ENCODE measurements around the gene SECISBP2. TPM values are rescaled to one million over a fixed set of nuclear protein-coding genes. Genes with fewer than 3 reads are reported as not detected.

Gene SECISBP2, protein sequence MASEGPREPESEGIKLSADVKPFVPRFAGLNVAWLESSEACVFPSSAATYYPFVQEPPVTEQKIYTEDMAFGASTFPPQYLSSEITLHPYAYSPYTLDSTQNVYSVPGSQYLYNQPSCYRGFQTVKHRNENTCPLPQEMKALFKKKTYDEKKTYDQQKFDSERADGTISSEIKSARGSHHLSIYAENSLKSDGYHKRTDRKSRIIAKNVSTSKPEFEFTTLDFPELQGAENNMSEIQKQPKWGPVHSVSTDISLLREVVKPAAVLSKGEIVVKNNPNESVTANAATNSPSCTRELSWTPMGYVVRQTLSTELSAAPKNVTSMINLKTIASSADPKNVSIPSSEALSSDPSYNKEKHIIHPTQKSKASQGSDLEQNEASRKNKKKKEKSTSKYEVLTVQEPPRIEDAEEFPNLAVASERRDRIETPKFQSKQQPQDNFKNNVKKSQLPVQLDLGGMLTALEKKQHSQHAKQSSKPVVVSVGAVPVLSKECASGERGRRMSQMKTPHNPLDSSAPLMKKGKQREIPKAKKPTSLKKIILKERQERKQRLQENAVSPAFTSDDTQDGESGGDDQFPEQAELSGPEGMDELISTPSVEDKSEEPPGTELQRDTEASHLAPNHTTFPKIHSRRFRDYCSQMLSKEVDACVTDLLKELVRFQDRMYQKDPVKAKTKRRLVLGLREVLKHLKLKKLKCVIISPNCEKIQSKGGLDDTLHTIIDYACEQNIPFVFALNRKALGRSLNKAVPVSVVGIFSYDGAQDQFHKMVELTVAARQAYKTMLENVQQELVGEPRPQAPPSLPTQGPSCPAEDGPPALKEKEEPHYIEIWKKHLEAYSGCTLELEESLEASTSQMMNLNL
- polyA plus RNA-seq (2013, experiment 1 of 2) = 75.3 TPM
- polyA plus RNA-seq (2013, experiment 2 of 2) = 79.8 TPM

- no peak within 1 kb of the TSS for H2BK5ac ChIP-seq (ENCODE audit: low read length)
- no peak within 1 kb of the TSS for H2BK12ac ChIP-seq (ENCODE audit: low read length)
- peaks cover 5 to 20% of the 10 kb centered on the region in 2 donors for H3K4me1 ChIP-seq (ENCODE audit: control insufficient read depth in 2 of 2, insufficient read depth in 1 of 2, low read depth in 1 of 2, low read length in 2 of 2)
- DNase-seq (ENCODE audit: low spot score) = peak; percentile 94
- H3K14ac ChIP-seq (ENCODE audit: low read length) = no peak within 1 kb of the TSS
- peak within 1 kb of the TSS; percentile 72 to 92 for H3K4me3 ChIP-seq (ENCODE audit: low read length in 2 of 2)
- peak within 1 kb of the TSS; percentile 79 for H4K8ac ChIP-seq (ENCODE audit: low read depth, low read length)
- H3K4ac ChIP-seq (ENCODE audit: low read length) = no peak within 1 kb of the TSS
- H3K79me1 ChIP-seq (ENCODE audit: low read depth, low read length) = peaks cover 2% of the 10 kb centered on the region
- peak within 1 kb of the TSS; percentile 99 for H3K27ac ChIP-seq (replicated peaks; ENCODE audit: low read length)
- no peak within 1 kb of the TSS for H4K91ac ChIP-seq (ENCODE audit: low read depth, low read length, poor library complexity)
- H3K23ac ChIP-seq (ENCODE audit: low read depth, low read length, poor library complexity) = peak within 1 kb of the TSS; percentile 97
- H2AK5ac ChIP-seq (ENCODE audit: low read depth, low read length) = peak within 1 kb of the TSS; percentile 81
- no CpG with 5 or more reads among the region's 91 CpGs for WGBS, 2 donors (ENCODE audit: extremely low coverage in 2 of 2, insufficient read length in 2 of 2, insufficient replicate concordance in 1 of 2)
- peaks cover 12 to 81% of the 10 kb centered on the region in 2 donors for H3K36me3 ChIP-seq (replicated peaks in 1 of 2; ENCODE audit: control insufficient read depth in 2 of 2, insufficient read depth in 2 of 2, low read length in 2 of 2)
- no peak within 1 kb of the TSS for H2BK120ac ChIP-seq (ENCODE audit: low read depth, low read length)
- no peaks in the 10 kb centered on the region for H3K9me3 ChIP-seq (replicated peaks in 1 of 2; ENCODE audit: control insufficient read depth in 2 of 2, insufficient read depth in 1 of 2, low read depth in 1 of 2, low read length in 2 of 2)
- peak within 1 kb of the TSS; percentile 93 for H2AFZ ChIP-seq (ENCODE audit: low read length)
- H2BK15ac ChIP-seq (ENCODE audit: low read length) = no peak within 1 kb of the TSS
- H3K9ac ChIP-seq (ENCODE audit: low read depth, low read length, poor library complexity) = peak within 1 kb of the TSS; percentile 99
- no peaks in the 10 kb centered on the region for H3K27me3 ChIP-seq (ENCODE audit: control insufficient read depth in 3 of 3, insufficient read depth in 3 of 3, low read depth in 1 of 3, low read length in 3 of 3)
- H3K18ac ChIP-seq (ENCODE audit: low read length) = peak within 1 kb of the TSS; percentile 100
- H3K4me2 ChIP-seq (ENCODE audit: insufficient read depth, low read length, poor library complexity, severe bottlenecking) = peak within 1 kb of the TSS; percentile 96
Observed at GRCh38 chr9:89318123-89319014, at the start of gene SECISBP2. SECISBP2 (plus strand) TSS chr9:89318500; CDS start chr9:89318577, 77 bp downstream.

DNA sequence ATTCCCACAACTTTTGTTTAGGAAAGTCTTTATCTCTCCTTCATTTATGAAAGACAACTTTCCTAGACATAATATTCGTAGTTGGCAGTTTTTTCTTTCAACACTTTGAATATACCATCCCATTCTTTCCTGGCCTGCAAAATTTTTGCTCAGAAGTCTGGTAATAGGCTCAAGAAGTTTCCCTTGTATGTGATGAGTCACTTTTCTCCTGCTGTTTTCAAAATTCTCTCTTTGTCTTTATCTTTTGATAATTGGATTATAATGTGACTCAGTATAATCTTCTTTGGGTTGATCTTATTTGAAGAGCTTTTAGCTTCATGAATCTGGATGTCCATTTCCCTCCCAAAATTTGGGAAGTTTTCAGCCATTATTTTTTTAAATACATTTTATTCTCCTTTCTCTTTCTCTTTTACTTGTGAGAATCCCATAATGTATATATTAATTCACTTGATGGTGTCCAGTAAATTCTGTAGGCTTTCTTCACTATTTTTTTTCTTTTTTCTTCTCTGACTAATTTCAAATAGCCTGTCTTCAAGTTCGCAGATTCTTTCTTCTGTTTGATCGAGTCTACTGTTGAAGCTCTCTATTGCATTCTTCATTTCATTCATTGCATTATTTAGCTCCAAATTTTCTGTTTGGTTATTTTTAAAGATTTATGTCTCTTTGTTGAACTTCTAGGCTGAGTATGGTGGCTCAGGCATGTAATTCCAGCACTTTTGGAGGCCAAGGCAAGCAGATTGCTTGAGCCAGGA is 44.6 kb upstream of the SECISBP2 start:
- no peak overlapping the region for H3K4me3 ChIP-seq (ENCODE audit: low read length in 2 of 2)
- no CpG with 5 or more reads among the region's 3 CpGs for WGBS, 2 donors (ENCODE audit: extremely low coverage in 2 of 2, insufficient read length in 2 of 2, insufficient replicate concordance in 1 of 2)
- no peak overlapping the region for H3K4ac ChIP-seq (ENCODE audit: low read length)

GRCh38 chr9:89274838-89275237 is 43.5 kb upstream of the SECISBP2 start:
- Histone ChIP-seq H3K4me1 (ENCODE audit: control insufficient read depth in 2 of 2, insufficient read depth in 1 of 2, low read depth in 1 of 2, low read length in 2 of 2) (no peaks in the 10 kb centered on the region), H3K9me3 (replicated peaks in 1 of 2; ENCODE audit: control insufficient read depth in 2 of 2, insufficient read depth in 1 of 2, low read depth in 1 of 2, low read length in 2 of 2) (peaks cover 3 to 44% of the 10 kb centered on the region in 2 donors), H3K27me3 (ENCODE audit: control insufficient read depth in 3 of 3, insufficient read depth in 3 of 3, low read depth in 1 of 3, low read length in 3 of 3) (no peaks in the 10 kb centered on the region), H3K4ac (ENCODE audit: low read length) (no peak overlapping the region), H2BK5ac (ENCODE audit: low read length) (no peak overlapping the region), H3K14ac (ENCODE audit: low read length) (no peak overlapping the region), H2BK120ac (ENCODE audit: low read depth, low read length) (no peak overlapping the region), H4K91ac (ENCODE audit: low read depth, low read length, poor library complexity) (no peak overlapping the region), H3K4me3 (ENCODE audit: low read length in 2 of 2) (no peak overlapping the region), H4K8ac (ENCODE audit: low read depth, low read length) (no peak overlapping the region), H3K9ac (ENCODE audit: low read depth, low read length, poor library complexity) (no peak overlapping the region), H2BK12ac (ENCODE audit: low read length) (no peak overlapping the region), H3K4me2 (ENCODE audit: insufficient read depth, low read length, poor library complexity, severe bottlenecking) (no peak overlapping the region), H3K79me1 (ENCODE audit: low read depth, low read length) (no peaks in the 10 kb centered on the region), H2BK15ac (ENCODE audit: low read length) (no peak overlapping the region), H3K27ac (replicated peaks; ENCODE audit: low read length) (no peak overlapping the region), H3K36me3 (replicated peaks in 1 of 2; ENCODE audit: control insufficient read depth in 2 of 2, insufficient read depth in 2 of 2, low read length in 2 of 2) (peaks cover 0 to 3% of the 10 kb centered on the region in 2 donors), H3K23ac (ENCODE audit: low read depth, low read length, poor library complexity) (no peak overlapping the region), H3K18ac (ENCODE audit: low read length) (no peak overlapping the region), H2AK5ac (ENCODE audit: low read depth, low read length) (no peak overlapping the region), H2AFZ (ENCODE audit: low read length) (no peak overlapping the region)
- WGBS, 2 donors (ENCODE audit: extremely low coverage in 2 of 2, insufficient read length in 2 of 2, insufficient replicate concordance in 1 of 2) = no CpG with 5 or more reads among the region's 5 CpGs
- no peak for DNase-seq (ENCODE audit: low spot score)

More for the DNA sequence above, 44.6 kb upstream of the SECISBP2 start:
- no peak overlapping the region for H3K18ac ChIP-seq (ENCODE audit: low read length)
- no peaks in the 10 kb centered on the region for H3K27me3 ChIP-seq (ENCODE audit: control insufficient read depth in 3 of 3, insufficient read depth in 3 of 3, low read depth in 1 of 3, low read length in 3 of 3)
- no peak overlapping the region for H3K4me2 ChIP-seq (ENCODE audit: insufficient read depth, low read length, poor library complexity, severe bottlenecking)
- no peak overlapping the region for H2BK12ac ChIP-seq (ENCODE audit: low read length)
- no peak overlapping the region for H2AFZ ChIP-seq (ENCODE audit: low read length)
- no peak overlapping the region for H3K27ac ChIP-seq (replicated peaks; ENCODE audit: low read length)
- H3K23ac ChIP-seq (ENCODE audit: low read depth, low read length, poor library complexity) = no peak overlapping the region
- no peak overlapping the region for H3K14ac ChIP-seq (ENCODE audit: low read length)
- H3K9me3 ChIP-seq (replicated peaks in 1 of 2; ENCODE audit: control insufficient read depth in 2 of 2, insufficient read depth in 1 of 2, low read depth in 1 of 2, low read length in 2 of 2) = peaks cover 3 to 44% of the 10 kb centered on the region in 2 donors
- no peak overlapping the region for H2AK5ac ChIP-seq (ENCODE audit: low read depth, low read length)
- no peaks in the 10 kb centered on the region for H3K4me1 ChIP-seq (ENCODE audit: control insufficient read depth in 2 of 2, insufficient read depth in 1 of 2, low read depth in 1 of 2, low read length in 2 of 2)
- DNase-seq (ENCODE audit: low spot score) = no peak
- no peak overlapping the region for H4K91ac ChIP-seq (ENCODE audit: low read depth, low read length, poor library complexity)
- no peak overlapping the region for H3K9ac ChIP-seq (ENCODE audit: low read depth, low read length, poor library complexity)
- no peak overlapping the region for H2BK5ac ChIP-seq (ENCODE audit: low read length)
- no peak overlapping the region for H2BK15ac ChIP-seq (ENCODE audit: low read length)
- H3K79me1 ChIP-seq (ENCODE audit: low read depth, low read length) = no peaks in the 10 kb centered on the region
- H2BK120ac ChIP-seq (ENCODE audit: low read depth, low read length) = no peak overlapping the region
- H3K36me3 ChIP-seq (replicated peaks in 1 of 2; ENCODE audit: control insufficient read depth in 2 of 2, insufficient read depth in 2 of 2, low read length in 2 of 2) = peaks cover 0 to 3% of the 10 kb centered on the region in 2 donors
- no peak overlapping the region for H4K8ac ChIP-seq (ENCODE audit: low read depth, low read length)
